Left ventricle myocardium inferior (tissue), 1 donor: ENCODE results near the gene FBXO45. TPM values are rescaled to one million over a fixed set of nuclear protein-coding genes. Genes with fewer than 3 reads are reported as not detected.
"Not testable (repeated sequence)": the region's sequence is repeated elsewhere in the genome, so short reads cannot be mapped to it uniquely, and the experiment has no call there.

Source experiments
- DNase-seq: peaks from one replicate; pipeline ENCODE4 v3.0.0-alpha.2; 2020
- H3K27ac ChIP-seq: fragments of 200-600 bp; replicated peaks from 2 replicates; pipeline ENCODE4 v1.8.0; 2021
- H3K27me3 ChIP-seq: fragments of 200-600 bp; 2 replicates; pipeline ENCODE4 v1.8.0; 2021; ENCODE audit warnings: low read depth
- H3K36me3 ChIP-seq: fragments of 200-600 bp; 2 replicates; pipeline ENCODE4 v1.8.0; 2021
- H3K4me1 ChIP-seq: fragments of 200-600 bp; 2 replicates; pipeline ENCODE4 v1.8.0; 2021
- H3K4me3 ChIP-seq: fragments of 200-600 bp; 2 replicates; pipeline ENCODE4 v1.8.0; 2021; ENCODE audit warnings: mild to moderate bottlenecking, moderate library complexity
- H3K9me3 ChIP-seq: fragments of 200-600 bp; replicated peaks from 2 replicates; pipeline ENCODE4 v1.8.0; 2021
- CTCF ChIP-seq: fragments of 200-600 bp; IDR thresholded peaks from 2 replicates; pipeline ENCODE4 v1.8.0; 2021; ENCODE audit warnings: antibody characterized with exemption, mild to moderate bottlenecking, borderline replicate concordance
- intact Hi-C: fragments of 100-400 bp; cut with micrococcal nuclease; formaldehyde crosslinking; loops from one replicate; pipeline ENCODE4 v1.11.0; 2022
- total RNA-seq: library from RNA; stranded (reverse); fragmentation: NEBNext Ultra II Directional; extraction: Animal tissue kit (Norgen Biotek cat#: 25700); gene quantifications from one replicate; pipeline ENCODE4 v1.2.1, GENCODE V29; 2021
- donor health status: DM: no; HTN: yes; CAD: no; lungs with severe emphysema.

FBXO45 gene
- total RNA-seq, 1 donor from 2014 or later: 7.3 TPM

DNA sequence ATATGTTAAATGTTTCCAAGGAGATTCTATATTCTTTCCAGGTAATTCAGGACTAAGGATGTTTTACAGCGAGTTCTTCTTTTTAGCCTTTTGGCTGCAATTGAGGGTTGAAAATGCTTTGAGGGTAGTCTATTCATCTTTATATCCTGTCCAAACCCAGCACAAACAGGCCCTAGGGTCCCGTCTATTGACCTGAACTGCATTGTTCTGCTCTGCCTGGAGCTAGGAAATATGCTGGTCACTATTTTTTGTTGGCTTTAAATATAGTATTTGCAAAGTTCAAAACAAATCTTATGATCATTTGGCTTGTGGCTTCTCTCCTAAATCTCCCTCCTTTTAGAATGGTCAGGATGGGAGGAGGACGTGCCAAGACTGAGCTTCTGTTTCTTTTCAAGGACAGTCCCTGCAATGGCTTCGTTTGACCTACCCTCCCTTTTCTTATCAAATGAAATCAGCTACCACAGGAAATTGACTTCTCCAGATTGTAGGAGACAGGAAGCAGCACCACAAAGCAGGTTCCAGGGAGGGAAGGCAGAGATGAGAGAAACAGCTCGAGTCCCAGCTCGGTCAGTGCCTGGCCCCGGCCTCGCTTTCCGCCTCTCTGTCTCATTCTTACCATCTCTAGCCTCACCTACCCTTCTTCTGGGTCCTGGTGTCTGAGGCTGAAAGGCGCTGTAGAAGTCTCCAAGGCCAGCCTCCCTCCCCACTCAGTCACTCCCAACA lies 43.5 kb downstream of the FBXO45 start:
- no peak for DNase-seq
- intact Hi-C loops: no loop called here
- H3K27ac ChIP-seq: peak overlapping the region; percentile 86
- TF ChIP-seq CTCF: no peak
- H3K4me1 ChIP-seq: peaks cover 34% of the 10 kb centered on the region
- H3K9me3 ChIP-seq: peaks cover 9% of the 10 kb centered on the region
- no peaks in the 10 kb centered on the region for H3K27me3 ChIP-seq
- no peaks in the 10 kb centered on the region for H3K36me3 ChIP-seq
- H3K4me3 ChIP-seq: peak overlapping the region; percentile 23

- DNase-seq, H3K27ac ChIP-seq, intact Hi-C loops, H3K27me3 ChIP-seq, H3K9me3 ChIP-seq, H3K4me3 ChIP-seq, H3K36me3 ChIP-seq: not testable (repeated sequence)
- peaks cover 28% of the 10 kb centered on the region for H3K4me1 ChIP-seq
Observed at GRCh38 chr3:196615234-196615633, 46.8 kb downstream of the FBXO45 start.

DNA sequence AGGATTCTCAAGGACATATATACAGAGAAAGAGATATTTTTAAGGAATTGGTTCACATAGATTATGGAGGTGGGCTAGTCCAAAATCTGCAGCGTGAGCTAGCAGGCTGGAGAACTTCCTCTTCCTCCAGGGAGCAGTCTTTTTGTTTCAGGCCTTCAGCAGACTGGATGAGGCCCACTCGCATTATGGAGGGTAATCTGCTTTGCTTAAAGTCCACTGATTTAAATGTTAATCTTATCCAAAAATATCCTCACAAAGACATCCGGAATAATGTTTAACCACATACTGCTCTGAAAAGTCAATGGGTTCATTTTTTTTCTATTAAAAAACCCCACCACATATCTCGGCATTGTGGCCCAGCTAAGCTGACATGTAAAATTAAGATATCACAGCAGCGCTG lies 48.8 kb downstream of the FBXO45 start:
- Histone ChIP-seq H3K36me3 (no peaks in the 10 kb centered on the region), H3K9me3 (no peaks in the 10 kb centered on the region), H3K4me3 (no peak overlapping the region), H3K27ac (no peak overlapping the region), H3K4me1 (peaks cover 18% of the 10 kb centered on the region), H3K27me3 (no peaks in the 10 kb centered on the region)
- TF ChIP-seq CTCF: no peak
- intact Hi-C loops: no loop called here
- no peak for DNase-seq

DNA sequence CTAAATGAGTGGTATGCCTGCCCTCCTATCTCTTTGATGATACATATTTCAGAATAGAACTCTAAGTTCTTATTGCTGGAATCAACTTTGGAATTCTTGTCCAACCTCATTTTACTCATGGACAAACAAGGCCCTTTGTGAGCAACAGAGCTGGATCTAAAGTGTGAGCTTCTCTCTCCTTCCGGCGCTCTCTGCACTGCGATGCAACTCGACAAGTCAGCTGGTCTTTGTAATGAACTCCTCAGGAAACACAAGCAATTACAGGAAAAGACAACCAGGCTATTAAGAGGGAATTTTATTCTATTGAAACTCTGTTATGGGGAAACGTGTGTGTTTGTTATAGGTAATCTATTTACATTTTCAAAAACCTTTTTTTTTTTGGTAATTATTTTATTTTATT lies 50.8 kb downstream of the FBXO45 start:
- no peak for DNase-seq

GRCh38 chr3:196619627-196620026 lies 51.2 kb downstream of the FBXO45 start:
- H3K36me3 ChIP-seq, DNase-seq, intact Hi-C loops, H3K4me1 ChIP-seq, H3K27me3 ChIP-seq, H3K9me3 ChIP-seq, H3K4me3 ChIP-seq: not testable (repeated sequence)
- H3K27ac ChIP-seq: peak overlapping the region; percentile 64

More for the DNA sequence above, 50.8 kb downstream of the FBXO45 start:
- no peak overlapping the region for H3K4me3 ChIP-seq
- no peaks in the 10 kb centered on the region for H3K36me3 ChIP-seq
- TF ChIP-seq CTCF: no peak
- H3K9me3 ChIP-seq: no peaks in the 10 kb centered on the region
- intact Hi-C loops: no loop called here
- H3K27ac ChIP-seq: peak overlapping the region; percentile 64
- H3K4me1 ChIP-seq: peaks cover 7% of the 10 kb centered on the region
- no peaks in the 10 kb centered on the region for H3K27me3 ChIP-seq

GRCh38 chr3:196620161-196620604 lies 51.7 kb downstream of the FBXO45 start:
- peaks cover 7% of the 10 kb centered on the region for H3K4me1 ChIP-seq
- no peak overlapping the region for H3K4me3 ChIP-seq
- no peaks in the 10 kb centered on the region for H3K9me3 ChIP-seq
- DNase-seq: no peak
- H3K27ac ChIP-seq: peak overlapping the region; percentile 64
- intact Hi-C loops: no loop called here
- no peak for TF ChIP-seq CTCF
- no peaks in the 10 kb centered on the region for H3K36me3 ChIP-seq
- no peaks in the 10 kb centered on the region for H3K27me3 ChIP-seq
